Body of pancreas (tissue), 4 donors: ENCODE measurements around the gene DENND1A.

Experiments
- CTCF ChIP-seq, 7 experiments: fragments of 450-650 bp in 4 of 7; fragments of 200-600 bp in 3 of 7; sonication (generic) in 3 of 7; IDR thresholded peaks; one replicate each; pipeline ENCODE4 v1.5.1; 2016 to 2019; ENCODE audit warnings: antibody characterized with exemption in 7 of 7
- POLR2A ChIP-seq, 3 donors: fragments of 450-650 bp; IDR thresholded peaks; one replicate each; pipeline ENCODE4 v1.6.1; 2016; ENCODE audit warnings: antibody characterized with exemption in 3 of 3, mild to moderate bottlenecking in 2 of 3

GRCh38 chr9:123893831-123894460, 36.0 kb downstream of the DENND1A start:
- no peak for TF ChIP-seq CTCF (IDR thresholded peaks at IDR 0.05)
- no peak for TF ChIP-seq POLR2A (IDR thresholded peaks at IDR 0.05)
